K562 (cell line): ENCODE measurements around the gene RNF151. TPM values are rescaled to one million over a fixed set of nuclear protein-coding genes. Genes with fewer than 3 reads are reported as not detected.

Source experiments
- ETV6 ChIP-seq, 3 experiments: fragments of 150-350 bp in 1 of 3; sonication (generic) in 1 of 3; formaldehyde crosslinking in 1 of 3; IDR thresholded peaks; 2 replicates each; pipeline versions ENCODE4 v1.6.1 to v1.8.0; 2014 to 2022; ENCODE audit warnings: borderline replicate concordance in 2 of 3, low read depth in 2 of 3, antibody characterized with exemption in 1 of 3, low read length in 1 of 3, mild to moderate bottlenecking in 1 of 3, missing genetic modification reagents in 1 of 3
- FUS ChIP-seq: fragments of 200-400 bp; formaldehyde crosslinking; optimal IDR thresholded peaks from 2 replicates; pipeline ENCODE3; 2017; ENCODE audit warnings: low read depth, low read length
- GABPB1 ChIP-seq: sonication (generic); formaldehyde crosslinking; IDR thresholded peaks from 2 replicates; pipeline ENCODE4 v1.8.0; 2022; ENCODE audit warnings: mild to moderate bottlenecking, missing genetic modification reagents
- RCOR1 ChIP-seq, 2 experiments: IDR thresholded peaks; 2 replicates each; pipeline ENCODE4 v1.6.1; 2012; ENCODE audit warnings: low read depth in 2 of 2, low read length in 2 of 2, borderline replicate concordance in 1 of 2, improper control_type of control experiment in 1 of 2
- YY1 ChIP-seq, 3 experiments: IDR thresholded peaks; 2 replicates each; pipeline ENCODE4 v1.6.1; 2011; ENCODE audit warnings: low read length in 2 of 3, mild to moderate bottlenecking in 2 of 3, moderate library complexity in 2 of 3, borderline replicate concordance in 1 of 3, control low read depth in 1 of 3, low read depth in 1 of 3; ENCODE audit not compliant: insufficient read depth in 3 of 3, insufficient replicate concordance in 2 of 3, control insufficient read depth in 1 of 3, insufficient read length in 1 of 3; ENCODE audit errors: extremely low read depth in 1 of 3
- polyA plus RNA-seq, 8 experiments: library from polyadenylated mRNA; depleted of rRNA in 4 of 8; stranded (reverse) in 5 of 8; unstranded in 3 of 8; fragments of >200 nt; fragmentation: Nextera tagmentation in 2 of 8; fragmentation: Illumina TruSeq in 1 of 8; extraction: Ambion mirVana in 2 of 8; extraction: Trizol in 1 of 8; gene quantifications; 2 replicates each; pipeline versions ENCODE4 v1.2.1 to v1.2.3, GENCODE V29; 2011 to 2014; ENCODE audit warnings: inconsistent platforms in 1 of 8, missing spikeins in 1 of 8
- total RNA-seq, 7 experiments: library from RNA; depleted of rRNA in 6 of 7; stranded (reverse); fragments of >200 nt in 6 of 7; fragmentation: Illumina TruSeq in 2 of 7; extraction: Trizol in 2 of 7; gene quantifications; 2 replicates each; pipeline versions ENCODE4 v1.2.1 to v1.2.3, GENCODE V29; 2011 to 2021; ENCODE audit warnings: low replicate concordance in 1 of 7
- TF ChIP-seq, protein P1 (sequence below): fragments of 250-450 bp; sonication (Bioruptor Pico); IDR thresholded peaks from 2 replicates; pipeline ENCODE4 v1.5.0; 2020; ENCODE audit warnings: mild to moderate bottlenecking
- TF ChIP-seq, protein P2 (sequence below): fragments of 250-450 bp; sonication (Bioruptor Pico); IDR thresholded peaks from 2 replicates; pipeline ENCODE4 v1.9.0; 2021; ENCODE audit warnings: mild to moderate bottlenecking, inconsistent platforms

The RNF151 gene
- total and polyA plus RNA-seq, 9 of the 15 experiments (the other 6 are each of a cell fraction or from before 2014, with no cell fraction given): not detected

DNA sequence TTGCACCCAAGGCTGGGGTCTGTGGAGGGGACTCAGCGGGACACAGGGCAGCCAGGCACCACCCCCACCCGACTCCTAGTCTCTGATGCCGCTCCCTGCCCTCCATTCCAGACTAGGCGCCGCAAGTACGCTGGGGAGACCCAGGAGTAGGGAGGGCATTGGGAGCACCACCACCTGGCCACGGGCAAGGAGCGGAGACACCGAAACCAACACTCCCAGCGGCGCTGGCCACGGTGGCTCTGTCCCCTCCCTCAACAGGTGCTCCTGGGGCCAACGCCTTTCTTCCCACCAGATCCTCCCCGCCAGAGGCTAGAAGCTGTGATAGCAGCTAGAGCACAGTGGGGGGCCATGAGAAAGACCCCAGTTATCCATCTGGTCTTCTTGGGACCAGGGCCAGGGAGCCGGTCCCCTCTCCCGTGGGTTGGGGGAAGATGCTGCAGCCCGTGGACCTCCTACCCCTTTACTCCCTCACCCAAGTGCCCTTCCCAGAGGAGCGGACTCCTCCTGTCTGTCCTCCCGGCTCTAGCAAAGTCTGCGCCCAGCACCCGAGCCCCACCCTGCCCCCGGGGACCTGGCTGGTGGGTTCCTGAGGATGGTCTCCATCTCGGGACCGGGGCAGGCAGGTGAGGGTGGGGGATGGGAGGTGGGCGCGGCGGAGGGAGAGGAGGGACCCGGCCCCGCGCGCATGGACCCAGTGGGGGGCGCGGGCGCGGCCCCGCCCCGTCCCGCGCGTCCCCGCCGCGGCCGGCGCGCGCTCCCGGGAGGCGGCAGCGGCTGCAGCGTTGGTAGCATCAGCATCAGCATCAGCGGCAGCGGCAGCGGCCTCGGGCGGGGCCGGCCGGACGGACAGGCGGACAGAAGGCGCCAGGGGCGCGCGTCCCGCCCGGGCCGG is 22.8 kb downstream of the RNF151 start, which contains the start of gene SYNGR3 (continued):
- TF ChIP-seq, protein P1, sequence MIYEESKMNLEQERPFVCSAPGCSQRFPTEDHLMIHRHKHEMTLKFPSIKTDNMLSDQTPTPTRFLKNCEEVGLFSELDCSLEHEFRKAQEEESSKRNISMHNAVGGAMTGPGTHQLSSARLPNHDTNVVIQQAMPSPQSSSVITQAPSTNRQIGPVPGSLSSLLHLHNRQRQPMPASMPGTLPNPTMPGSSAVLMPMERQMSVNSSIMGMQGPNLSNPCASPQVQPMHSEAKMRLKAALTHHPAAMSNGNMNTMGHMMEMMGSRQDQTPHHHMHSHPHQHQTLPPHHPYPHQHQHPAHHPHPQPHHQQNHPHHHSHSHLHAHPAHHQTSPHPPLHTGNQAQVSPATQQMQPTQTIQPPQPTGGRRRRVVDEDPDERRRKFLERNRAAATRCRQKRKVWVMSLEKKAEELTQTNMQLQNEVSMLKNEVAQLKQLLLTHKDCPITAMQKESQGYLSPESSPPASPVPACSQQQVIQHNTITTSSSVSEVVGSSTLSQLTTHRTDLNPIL (CRISPR knock-in tag): no peak
- peak in 2 of 3 experiments; percentile 30 to 60 for TF ChIP-seq YY1 (IDR thresholded peaks at IDR 0.05; ENCODE audit: borderline replicate concordance in 1 of 3, control insufficient read depth in 1 of 3, extremely low read depth in 1 of 3, insufficient read depth in 3 of 3, insufficient read length in 1 of 3, insufficient replicate concordance in 2 of 3, low read depth in 1 of 3, low read length in 2 of 3)
- peak in 1 of 2 experiments; percentile 35; a peak in 1 of 4 replicates for TF ChIP-seq RCOR1 (IDR thresholded peaks at IDR 0.05; ENCODE audit: borderline replicate concordance in 1 of 2, low read depth in 2 of 2, low read length in 2 of 2)
- no peak for TF ChIP-seq FUS
- TF ChIP-seq, protein P2, sequence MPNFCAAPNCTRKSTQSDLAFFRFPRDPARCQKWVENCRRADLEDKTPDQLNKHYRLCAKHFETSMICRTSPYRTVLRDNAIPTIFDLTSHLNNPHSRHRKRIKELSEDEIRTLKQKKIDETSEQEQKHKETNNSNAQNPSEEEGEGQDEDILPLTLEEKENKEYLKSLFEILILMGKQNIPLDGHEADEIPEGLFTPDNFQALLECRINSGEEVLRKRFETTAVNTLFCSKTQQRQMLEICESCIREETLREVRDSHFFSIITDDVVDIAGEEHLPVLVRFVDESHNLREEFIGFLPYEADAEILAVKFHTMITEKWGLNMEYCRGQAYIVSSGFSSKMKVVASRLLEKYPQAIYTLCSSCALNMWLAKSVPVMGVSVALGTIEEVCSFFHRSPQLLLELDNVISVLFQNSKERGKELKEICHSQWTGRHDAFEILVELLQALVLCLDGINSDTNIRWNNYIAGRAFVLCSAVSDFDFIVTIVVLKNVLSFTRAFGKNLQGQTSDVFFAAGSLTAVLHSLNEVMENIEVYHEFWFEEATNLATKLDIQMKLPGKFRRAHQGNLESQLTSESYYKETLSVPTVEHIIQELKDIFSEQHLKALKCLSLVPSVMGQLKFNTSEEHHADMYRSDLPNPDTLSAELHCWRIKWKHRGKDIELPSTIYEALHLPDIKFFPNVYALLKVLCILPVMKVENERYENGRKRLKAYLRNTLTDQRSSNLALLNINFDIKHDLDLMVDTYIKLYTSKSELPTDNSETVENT (CRISPR knock-in tag): 0 out of 2 replicates have a peak, but pooled peaks have one; percentile 46
- TF ChIP-seq ETV6 (IDR thresholded peaks at IDR 0.05; ENCODE audit: borderline replicate concordance in 1 of 2, low read depth in 2 of 2, low read length in 1 of 2): no peak
- TF ChIP-seq ETV6 (CRISPR knock-in tag; IDR thresholded peaks at IDR 0.05; ENCODE audit: borderline replicate concordance): no peak
- TF ChIP-seq GABPB1 (CRISPR knock-in tag): 0 out of 2 replicates have a peak, but pooled peaks have one; percentile 22
